ENCODE measurements around the gene PRSS48.
"Not testable (repeated sequence)": the region's sequence is repeated elsewhere in the genome, so short reads cannot be mapped to it uniquely, and the experiment has no call there.

PRSS48 gene

GRCh38 chr4:151318307-151319006 is 41.5 kb downstream of the PRSS48 start:
- DNase-seq (ENCODE audit: low spot score) = no peak

- no peak for DNase-seq (ENCODE audit: low spot score)
These were observed 42.5 kb downstream of the PRSS48 start for GRCh38 chr4:151319490-151319889.

- no peak for DNase-seq (ENCODE audit: low spot score)
These were observed 44.6 kb downstream of the PRSS48 start for GRCh38 chr4:151321586-151321985.

GRCh38 chr4:151322161-151322560 is 45.2 kb downstream of the PRSS48 start:
- DNase-seq (ENCODE audit: low spot score) = not testable (repeated sequence)

GRCh38 chr4:151322570-151322969 is 45.6 kb downstream of the PRSS48 start:
- no peak for DNase-seq (ENCODE audit: low spot score)

GRCh38 chr4:151323667-151324066 is 46.7 kb downstream of the PRSS48 start:
- DNase-seq (ENCODE audit: low spot score) = no peak

GRCh38 chr4:151324124-151324751 is 47.3 kb downstream of the PRSS48 start:
- DNase-seq (ENCODE audit: low spot score) = no peak

- no peak for DNase-seq (ENCODE audit: low spot score)
These were observed 47.8 kb downstream of the PRSS48 start for GRCh38 chr4:151324752-151325110.

GRCh38 chr4:151325111-151325948 is 48.4 kb downstream of the PRSS48 start, which contains the start of gene SH3D19:
Gene SH3D19, minus strand, starts transcription at chr4:151325605. Its CDS starts 253 bp downstream, at chr4:151325352.
- no peak for DNase-seq (ENCODE audit: low spot score)

GRCh38 chr4:151325949-151326246 is 48.9 kb downstream of the PRSS48 start:
- no peak for DNase-seq (ENCODE audit: low spot score)

GRCh38 chr4:151329217-151330007 is 52.5 kb downstream of the PRSS48 start:
- DNase-seq (ENCODE audit: low spot score) = no peak

- DNase-seq (ENCODE audit: low spot score) = no peak
These were observed 54.5 kb downstream of the PRSS48 start for GRCh38 chr4:151331276-151332042.

GRCh38 chr4:151339467-151339866 is 62.5 kb downstream of the PRSS48 start:
- DNase-seq (ENCODE audit: low spot score) = no peak

GRCh38 chr4:151340751-151341385 is 63.9 kb downstream of the PRSS48 start:
- DNase-seq (ENCODE audit: low spot score) = no peak

Measured in CD4-positive, alpha-beta T cell treated with Interleukin-6 at 100 ng/mL for 8 hours (primary cell).